ENCODE data around the gene ADM5. TPM values are rescaled to one million over a fixed set of nuclear protein-coding genes. Genes with fewer than 3 reads are reported as not detected.
A peak's percentile ranks its signal among the peaks of the same experiment; 100 is the strongest.

ADM5 gene
- total RNA-seq, 1 experiment from 2014 or later = 13.5 TPM

GRCh38 chr19:49677231-49677900 lies 12.0 kb upstream of the ADM5 start, which contains the start of gene PRMT1:
Gene PRMT1 (plus strand): TSS chr19:49677271. CDS start chr19:49677281, 10 bp downstream.
- Histone ChIP-seq H2AFZ (ENCODE audit: low read length) (no peak within 1 kb of the TSS), H3K27ac (ENCODE audit: insufficient read length, low read depth, low read length) (peak within 1 kb of the TSS; percentile 85), H3K4me2 (ENCODE audit: insufficient read depth, insufficient read length, low read length) (peak within 1 kb of the TSS; percentile 63), H3T11ph (ENCODE audit: low read length) (peak within 1 kb of the TSS; percentile 90), H2BK5ac (ENCODE audit: insufficient read length, low read length) (peak within 1 kb of the TSS; percentile 85), H3K9ac (ENCODE audit: extremely low read depth, insufficient read length, low read length) (peak within 1 kb of the TSS; percentile 95), H3K4ac (ENCODE audit: low read depth, low read length) (peak within 1 kb of the TSS; percentile 13; the same call in 1 of the 2 replicates), H2BK120ac (ENCODE audit: low read depth, low read length, poor library complexity, severe bottlenecking) (peak within 1 kb of the TSS; percentile 78), H3K79me2 (ENCODE audit: insufficient read depth, low read length) (peaks cover 22% of the 10 kb centered on the region; the same call in 1 of the 2 replicates), H3K9me3 (ENCODE audit: control insufficient read depth, low read depth, low read length) (no peaks in the 10 kb centered on the region), H4K8ac (replicated peaks; ENCODE audit: insufficient read length, low read depth, low read length) (no peak within 1 kb of the TSS), H3K79me1 (ENCODE audit: insufficient read depth, low read depth, low read length, poor library complexity, severe bottlenecking) (peaks cover 2% of the 10 kb centered on the region), H3K18ac (ENCODE audit: insufficient read length, low read depth, low read length) (peak within 1 kb of the TSS; percentile 97), H3K4me1 (ENCODE audit: insufficient read depth, low read length) (peaks cover 6% of the 10 kb centered on the region), H2BK12ac (ENCODE audit: insufficient read length, low read depth, low read length) (no peak within 1 kb of the TSS), H3K27me3 (ENCODE audit: insufficient read depth, low read length) (no peaks in the 10 kb centered on the region), H2BK15ac (ENCODE audit: low read depth, low read length) (no peak within 1 kb of the TSS), H4K5ac (ENCODE audit: insufficient read length, low read depth, low read length) (peak within 1 kb of the TSS; percentile 60), H3K56ac (ENCODE audit: insufficient read length, low read depth, low read length) (no peak within 1 kb of the TSS), H4K91ac (ENCODE audit: insufficient read length, low read depth, low read length) (no peak within 1 kb of the TSS), H4K20me1 (ENCODE audit: control insufficient read depth, insufficient read depth, insufficient read length) (no peaks in the 10 kb centered on the region), H3K23me2 (ENCODE audit: insufficient read length, low read depth, low read length, poor library complexity, severe bottlenecking) (peaks cover 4% of the 10 kb centered on the region), H2BK20ac (ENCODE audit: low read depth, low read length, poor library complexity, severe bottlenecking) (no peak within 1 kb of the TSS), H2AK5ac (ENCODE audit: insufficient read length, low read length) (no peak within 1 kb of the TSS), H3K23ac (ENCODE audit: insufficient read length, low read depth, low read length) (no peak within 1 kb of the TSS), H3K14ac (ENCODE audit: insufficient read depth, low read length) (peak within 1 kb of the TSS; percentile 93)
- H3K9me3 Mint-ChIP-seq = no peaks in the 10 kb centered on the region; a peak in 2 of 5 replicates
- peaks cover 20 to 35% of the 10 kb centered on the region in 2 experiments for H3K4me1 Mint-ChIP-seq
- H3K27ac Mint-ChIP-seq = peak within 1 kb of the TSS; percentile 100
- no peak for TF ChIP-seq CTCF (conservative IDR thresholded peaks at IDR 0.05)
- peak within 1 kb of the TSS; percentile 97 to 98 for H3K4me3 Mint-ChIP-seq
- H3K27me3 Mint-ChIP-seq (ENCODE audit: low read depth) = peaks cover 2% of the 10 kb centered on the region; the same call in 1 of the 2 replicates
- H3K36me3 Mint-ChIP-seq (ENCODE audit: insufficient read depth in 1 of 3, low read depth in 3 of 3) = peaks cover 26 to 33% (median 28%) of the 10 kb centered on the region in 3 experiments; a peak in 6 of 7 replicates
- peak; percentile 69 for DNase-seq
- WGBS (ENCODE audit: extremely low coverage, insufficient read length, low lambda C conversion rate) = no CpG with 5 or more reads among the region's 57 CpGs

All from H9 (cell line).